Choroid plexus epithelial cell (primary cell): ENCODE results near the gene ATAD3A.
"Not testable (repeated sequence)": the region's sequence is repeated elsewhere in the genome, so short reads cannot be mapped to it uniquely, and the experiment has no call there.

ENCODE experiments used
- DNase-seq: peaks from one replicate; pipeline ENCODE4 v3.0.0-alpha.2; 2010; ENCODE audit warnings: low read depth
- H3K4me3 ChIP-seq: 2 replicates; pipeline ENCODE4 v1.5.1; 2011; ENCODE audit warnings: low read depth, mild to moderate bottlenecking, control low read depth, low read length, moderate library complexity
- CTCF ChIP-seq: conservative IDR thresholded peaks from 2 replicates; pipeline ENCODE4 v1.5.1; 2011; ENCODE audit warnings: low read depth, mild to moderate bottlenecking, control low read depth, inconsistent platforms, low read length, moderate library complexity

The ATAD3A gene

GRCh38 chr1:1529936-1530335 lies 18.0 kb downstream of the ATAD3A start:
- no peak for DNase-seq
- TF ChIP-seq CTCF, result no peak
- no peak overlapping the region for H3K4me3 ChIP-seq

GRCh38 chr1:1531947-1532346 lies 20.0 kb downstream of the ATAD3A start:
- no peak for DNase-seq
- no peak for TF ChIP-seq CTCF
- no peak overlapping the region for H3K4me3 ChIP-seq

GRCh38 chr1:1533176-1533893 lies 21.4 kb downstream of the ATAD3A start:
- DNase-seq, H3K4me3 ChIP-seq: not testable (repeated sequence)

- DNase-seq, H3K4me3 ChIP-seq: not testable (repeated sequence)
These were observed 21.9 kb downstream of the ATAD3A start for GRCh38 chr1:1533894-1534291.

GRCh38 chr1:1534401-1535154 lies 22.6 kb downstream of the ATAD3A start:
- DNase-seq, result no peak
- H3K4me3 ChIP-seq, result no peak overlapping the region
- TF ChIP-seq CTCF, result no peak

- no peak for TF ChIP-seq CTCF
- H3K4me3 ChIP-seq, result no peak overlapping the region
- no peak for DNase-seq
These were observed 23.4 kb downstream of the ATAD3A start for GRCh38 chr1:1535201-1536018.

GRCh38 chr1:1536019-1536937 lies 24.3 kb downstream of the ATAD3A start:
- DNase-seq, result no peak
- no peak for TF ChIP-seq CTCF
- no peak overlapping the region for H3K4me3 ChIP-seq
